22Rv1 (cell line): ENCODE data around the gene NHLRC2.

Experiments used
- CTCF ChIP-seq: fragments of 450-650 bp; IDR thresholded peaks from 2 replicates; pipeline ENCODE4 v1.5.1; 2017; ENCODE audit warnings: mild to moderate bottlenecking
- ZFX ChIP-seq: fragments of 450-650 bp; IDR thresholded peaks from 2 replicates; pipeline ENCODE4 v1.6.1; 2017; ENCODE audit warnings: antibody characterized with exemption, borderline replicate concordance

- no peak for TF ChIP-seq CTCF
- no peak for TF ChIP-seq ZFX
Measured at GRCh38 chr10:113965683-113966082, 111.2 kb downstream of the NHLRC2 start.
